Stimulated activated CD4-positive, alpha-beta T cell treated with anti-CD3 and anti-CD28 coated beads, Interleukin-4, amount 100 ng/mL, for 1 hour (primary cell): ENCODE data around the gene IRF2BPL.

ENCODE experiments used
- DNase-seq: peaks from one replicate; pipeline ENCODE4 v3.0.0-alpha.2; 2020

IRF2BPL gene

GRCh38 chr14:77009014-77009413 lies 19.5 kb downstream of the IRF2BPL start:
- no peak for DNase-seq

- DNase-seq, result no peak
Observed at GRCh38 chr14:77008541-77008940, 20.0 kb downstream of the IRF2BPL start.

GRCh38 chr14:77007975-77008421 lies 20.5 kb downstream of the IRF2BPL start:
- DNase-seq, result no peak

GRCh38 chr14:77007183-77007974 lies 21.1 kb downstream of the IRF2BPL start:
- no peak for DNase-seq

- DNase-seq, result no peak
Observed at GRCh38 chr14:77006132-77006531, 22.4 kb downstream of the IRF2BPL start.

GRCh38 chr14:77005559-77005958 lies 22.9 kb downstream of the IRF2BPL start:
- DNase-seq, result no peak

- no peak for DNase-seq
Observed at GRCh38 chr14:77004711-77005460, 23.6 kb downstream of the IRF2BPL start.

GRCh38 chr14:77003960-77004710 lies 24.4 kb downstream of the IRF2BPL start:
- no peak for DNase-seq

- DNase-seq, result no peak
Observed at GRCh38 chr14:77002889-77003288, 25.6 kb downstream of the IRF2BPL start.

GRCh38 chr14:77002335-77002734 lies 26.2 kb downstream of the IRF2BPL start:
- no peak for DNase-seq

- peak; percentile 8 for DNase-seq
Observed at GRCh38 chr14:77000340-77001270, 27.9 kb downstream of the IRF2BPL start.

- DNase-seq, result no peak
Observed at GRCh38 chr14:76998910-76999309, 29.6 kb downstream of the IRF2BPL start.

GRCh38 chr14:76997257-76997970 lies 31.1 kb downstream of the IRF2BPL start:
- no peak for DNase-seq

GRCh38 chr14:76996563-76997146 lies 31.9 kb downstream of the IRF2BPL start:
- no peak for DNase-seq

GRCh38 chr14:76995279-76996035 lies 33.1 kb downstream of the IRF2BPL start:
- DNase-seq, result peak; percentile 20

GRCh38 chr14:76993752-76994151 lies 34.8 kb downstream of the IRF2BPL start:
- DNase-seq, result no peak

GRCh38 chr14:76990084-76990483 lies 38.4 kb downstream of the IRF2BPL start:
- no peak for DNase-seq

- no peak for DNase-seq
Observed at GRCh38 chr14:76987956-76988520, 40.5 kb downstream of the IRF2BPL start.

GRCh38 chr14:76986231-76986565 lies 42.3 kb downstream of the IRF2BPL start:
- no peak for DNase-seq
